GM21381 (cell line): ENCODE data around the gene FOXF1.

Experiments
- ATAC-seq: cut with Tn5 transposase; IDR thresholded peaks from one replicate; pipeline ENCODE4 v1.9.1; 2021; ENCODE audit warnings: mild to moderate bottlenecking, moderate library complexity; ENCODE audit not compliant: unreplicated experiment

Gene FOXF1

DNA sequence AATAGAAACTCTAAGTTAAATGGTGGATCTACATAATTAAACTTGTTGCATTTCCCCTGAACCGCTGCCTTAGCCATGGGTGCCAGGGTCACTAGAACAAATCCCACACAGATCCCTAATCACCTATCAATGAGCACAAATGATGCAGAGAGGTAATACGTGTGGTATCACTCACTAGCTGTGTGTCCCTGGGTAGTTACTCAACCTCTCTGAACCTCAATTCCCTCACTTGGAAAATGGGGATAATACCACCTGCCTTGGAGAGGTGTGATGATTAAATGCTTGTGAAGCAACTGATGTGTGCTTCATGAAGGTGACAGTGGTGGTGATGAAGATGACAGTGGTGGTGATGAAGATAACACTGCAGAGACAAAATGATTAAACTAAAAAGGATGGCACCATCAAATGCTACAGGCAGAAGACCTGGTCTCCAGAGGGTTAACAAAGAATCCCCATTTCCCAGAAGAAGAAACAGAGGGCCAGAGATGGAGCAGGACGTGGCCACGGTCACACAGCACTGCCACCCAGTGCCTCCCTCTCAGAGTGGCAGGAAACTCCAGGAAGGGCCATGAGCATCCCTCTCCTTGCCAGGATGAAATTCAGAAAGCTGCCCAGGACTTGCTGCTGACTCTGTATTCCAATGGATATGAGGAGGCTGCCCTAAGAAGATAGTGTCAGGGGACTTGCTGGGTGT, 17.9 kb upstream of the FOXF1 start:
- no peak for ATAC-seq

DNA sequence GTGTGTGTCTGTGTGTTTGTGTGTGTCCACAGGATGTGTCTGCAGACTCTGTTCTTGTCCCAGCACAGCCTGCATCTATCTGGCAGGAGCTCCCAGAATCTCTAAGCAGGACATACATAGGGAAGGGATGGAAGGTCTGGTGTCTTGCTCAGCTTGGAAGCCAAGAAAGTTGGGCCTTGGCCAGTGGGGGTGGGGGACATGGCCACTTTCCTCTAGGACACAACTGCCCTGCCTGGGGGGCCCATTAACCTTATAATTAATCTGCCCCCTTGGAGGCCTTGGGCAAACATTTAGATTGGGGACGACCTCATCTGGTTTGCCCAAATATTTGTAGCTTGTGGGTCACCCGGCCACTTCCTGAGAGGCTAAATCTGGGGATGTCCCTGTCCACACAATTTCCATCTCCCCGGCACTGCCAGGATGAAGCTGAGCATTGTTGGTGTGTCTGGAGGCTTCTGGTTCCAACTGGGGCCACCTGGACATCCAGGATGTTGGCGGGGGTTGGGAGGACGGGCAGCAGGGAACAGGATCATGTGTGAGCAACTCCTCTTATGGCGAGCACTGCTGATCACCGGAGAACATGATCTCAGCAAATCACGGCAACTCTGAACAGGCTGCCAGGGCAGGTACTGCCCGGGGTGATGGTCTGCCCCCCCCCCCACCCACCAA, 17.2 kb upstream of the FOXF1 start:
- no peak for ATAC-seq

DNA sequence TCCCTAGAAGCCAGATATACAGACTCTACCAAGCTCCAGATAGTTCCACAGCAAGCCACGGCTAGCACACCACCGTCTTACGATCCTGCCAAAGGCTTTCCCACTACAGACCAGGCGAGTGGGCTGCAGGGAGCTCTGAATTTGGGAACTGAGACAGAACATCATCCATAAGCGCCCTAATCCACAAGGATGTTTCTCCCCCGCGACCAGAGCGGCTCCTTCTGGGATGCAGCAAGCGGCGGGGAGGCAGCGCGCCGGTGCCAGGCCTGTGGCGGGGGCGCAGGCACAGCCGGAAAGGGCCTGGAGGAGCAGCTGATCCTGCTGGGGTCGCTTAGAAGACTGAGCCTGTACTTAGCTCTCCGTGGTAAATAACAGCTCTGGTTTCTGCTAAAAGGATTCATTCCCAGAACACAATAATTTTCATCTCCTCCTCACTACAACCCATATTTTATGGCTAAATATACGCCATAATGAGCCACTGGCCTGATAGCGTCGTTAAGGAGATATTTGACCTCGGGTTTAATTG, 16.2 kb upstream of the FOXF1 start:
- no peak for ATAC-seq

DNA sequence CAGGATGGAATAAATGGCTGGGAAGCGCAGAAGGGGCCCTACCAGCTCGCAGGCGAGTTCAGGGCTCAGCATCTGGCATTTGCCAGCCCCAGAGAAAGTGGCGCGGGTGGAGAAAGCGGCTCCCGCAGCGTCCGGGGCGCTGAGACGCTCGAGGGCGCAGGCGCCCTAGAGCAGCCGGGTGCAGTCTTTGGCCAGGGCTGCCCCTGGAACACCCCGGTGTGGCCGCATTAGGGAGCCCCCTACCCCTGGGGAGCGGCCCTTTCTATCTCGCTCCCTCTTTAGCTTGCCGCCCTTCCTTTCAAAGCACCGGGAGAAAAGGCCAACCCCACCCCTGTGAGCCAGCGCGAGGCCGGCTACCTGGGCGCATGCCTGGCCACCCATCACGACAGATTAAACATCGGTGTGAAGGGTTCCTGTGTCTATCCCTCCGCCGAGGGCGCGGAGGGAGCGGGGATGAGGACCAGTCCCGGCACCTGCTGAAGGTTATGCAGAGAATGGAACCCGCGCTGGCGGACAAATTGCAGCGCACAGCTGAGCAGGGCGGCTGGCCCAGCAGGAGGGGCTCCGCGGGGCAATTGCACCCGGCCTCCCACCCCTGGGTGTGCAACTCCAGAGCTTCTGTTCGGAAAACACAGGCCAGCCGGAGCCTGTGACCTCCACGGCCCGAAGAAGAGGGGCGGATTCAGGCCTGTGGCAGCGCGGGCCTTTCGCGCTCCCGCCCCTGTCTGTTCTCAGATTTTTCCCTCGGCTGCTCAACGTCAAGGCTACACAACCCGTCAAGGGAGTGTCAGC, 15.6 kb upstream of the FOXF1 start:
- ATAC-seq: no peak

DNA sequence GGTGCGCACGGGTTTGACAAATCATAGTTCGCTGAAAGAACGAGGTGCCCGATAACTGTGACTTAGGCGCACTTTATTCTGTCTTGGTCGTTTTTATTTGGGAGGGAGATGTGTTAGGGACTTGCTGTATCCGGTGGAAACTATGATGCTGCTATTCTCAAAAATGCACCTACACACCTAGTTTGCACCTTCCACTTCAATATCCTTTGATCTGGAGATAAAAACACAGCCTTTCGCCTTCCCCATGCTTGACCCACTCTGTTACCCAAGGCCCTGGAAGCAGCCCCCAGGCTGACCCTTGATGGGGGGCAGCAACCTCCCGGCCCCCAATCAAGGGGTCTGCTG, 15.0 kb upstream of the FOXF1 start:
- no peak for ATAC-seq

DNA sequence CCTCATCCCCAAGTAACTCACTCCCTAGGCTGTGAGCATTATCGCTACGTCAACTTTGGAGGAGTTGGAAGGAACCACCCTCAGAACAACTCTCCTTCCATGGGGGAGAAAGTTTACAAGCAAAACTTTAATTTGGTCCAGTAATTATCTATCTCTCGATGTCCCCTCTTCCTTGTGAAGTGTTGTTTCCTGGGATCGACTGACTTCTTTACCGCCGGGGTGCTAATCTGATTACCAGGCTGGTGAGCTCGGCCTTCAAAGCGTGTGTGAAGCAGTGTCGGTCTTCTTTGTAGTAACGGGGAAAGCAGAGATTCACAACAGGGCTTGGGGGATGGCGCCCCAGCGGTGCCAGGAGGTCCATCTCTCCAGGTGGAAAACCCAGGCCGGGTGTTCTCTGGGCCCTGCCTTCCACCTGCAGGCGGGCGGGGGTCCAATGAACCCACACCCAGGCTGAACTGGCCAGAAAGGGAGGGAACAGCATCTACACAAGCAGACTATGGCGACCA, 14.5 kb upstream of the FOXF1 start:
- ATAC-seq: no peak

DNA sequence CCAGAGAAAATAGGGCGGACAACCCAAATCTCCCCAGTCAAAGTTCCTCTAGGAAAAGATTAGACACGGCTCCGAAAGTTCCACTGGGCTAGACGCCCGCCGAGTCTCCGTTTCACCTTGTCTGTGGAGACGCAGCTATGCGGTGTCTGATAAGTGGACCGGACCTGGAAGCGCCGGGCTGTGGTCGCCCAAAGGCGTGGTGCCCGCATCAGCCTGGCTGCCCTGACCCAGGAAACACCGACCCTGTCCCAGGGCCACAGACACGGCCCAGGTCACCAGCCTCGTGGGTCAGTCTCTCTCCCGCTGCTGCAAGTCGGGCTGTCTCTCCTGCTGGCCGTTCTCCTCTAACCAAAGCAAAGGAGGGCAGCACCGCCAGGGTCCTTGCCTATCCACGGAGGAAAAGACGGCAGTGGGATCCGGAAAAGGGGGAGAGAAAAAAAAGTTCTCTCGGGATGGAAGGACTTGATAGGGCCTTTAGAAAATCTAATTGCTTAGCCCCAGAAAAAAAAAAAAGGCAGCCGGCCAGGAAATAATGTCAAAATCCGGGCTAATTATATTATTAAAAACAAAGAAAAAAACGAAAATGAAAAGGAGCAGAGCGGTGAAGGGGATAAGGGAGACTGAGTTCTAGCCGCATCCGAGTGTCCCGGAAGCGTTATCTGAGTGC, 13.9 kb upstream of the FOXF1 start:
- ATAC-seq: no peak

DNA sequence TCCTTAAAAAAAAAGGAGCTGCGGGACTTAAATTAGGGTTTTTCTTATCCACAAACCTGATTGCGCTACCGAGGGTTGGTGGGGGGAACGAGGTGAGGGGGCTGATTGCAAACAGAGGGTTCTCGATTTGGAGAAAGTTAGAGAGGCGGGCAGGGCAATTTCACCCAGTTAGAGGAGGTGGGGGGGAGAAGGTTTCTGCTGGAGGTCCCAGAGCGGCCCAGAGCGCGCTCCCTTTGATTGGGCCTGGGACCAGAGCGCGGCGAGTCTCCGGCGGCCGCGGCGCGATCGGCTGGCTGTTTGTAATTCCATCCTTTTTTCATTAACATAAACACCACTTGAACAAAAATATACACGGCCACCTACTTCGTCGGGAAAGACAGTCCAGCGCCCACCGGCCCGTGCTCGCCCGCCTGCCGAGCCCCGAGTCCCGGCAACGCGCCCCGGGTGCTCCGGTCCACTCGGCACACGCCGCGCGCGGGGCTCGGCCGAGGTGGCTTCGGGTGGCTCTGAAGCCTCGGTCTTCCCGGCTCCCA, 13.3 kb upstream of the FOXF1 start:
- no peak for ATAC-seq

DNA sequence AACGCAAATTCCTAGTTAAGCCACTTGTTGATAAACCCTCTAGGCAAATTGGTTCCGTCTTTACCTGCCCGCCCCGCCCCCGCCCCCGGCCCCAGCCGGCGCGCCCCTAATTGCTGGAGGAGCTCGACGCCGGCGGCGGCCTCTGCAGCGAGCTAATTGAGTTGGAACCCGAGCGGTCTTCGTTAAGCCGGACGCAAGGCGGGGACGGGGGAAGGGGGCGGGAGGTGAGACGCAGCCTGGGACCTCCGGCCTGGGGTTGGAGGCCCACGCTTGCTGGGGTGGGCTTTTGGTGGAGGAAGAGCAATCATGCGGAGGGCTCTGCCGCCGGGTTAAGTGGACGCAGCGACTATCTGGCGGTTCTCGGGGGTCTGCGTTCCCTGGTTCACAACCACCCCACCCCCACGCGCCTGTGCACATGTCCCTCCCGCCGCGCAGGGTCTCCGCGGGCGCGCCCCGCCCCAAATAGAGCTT, 12.7 kb upstream of the FOXF1 start:
- no peak for ATAC-seq

DNA sequence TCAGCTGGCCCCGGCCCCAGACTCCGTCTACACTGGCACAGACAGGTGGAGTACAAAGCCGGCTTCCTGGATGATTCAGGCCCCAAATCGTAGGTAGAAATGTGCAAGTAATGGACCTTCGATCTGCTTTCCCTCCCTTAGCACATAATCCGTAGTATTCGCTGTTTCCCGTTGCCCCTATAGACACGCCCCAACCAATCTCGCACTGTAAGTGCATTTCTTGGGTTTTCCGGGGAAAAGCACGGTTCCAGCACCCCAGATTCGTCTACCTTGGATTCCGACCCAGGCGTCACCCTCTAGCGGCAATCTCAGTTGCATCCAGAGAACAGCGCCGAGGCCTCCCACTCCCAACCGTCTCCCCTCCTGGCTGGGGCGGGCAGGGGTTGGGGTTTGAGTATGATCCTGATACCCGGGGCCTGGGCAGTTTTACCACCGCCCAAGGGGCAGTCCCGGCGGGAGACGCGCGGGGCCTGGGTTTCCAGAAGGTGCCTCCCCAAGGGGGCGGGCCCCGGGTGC, 12.1 kb upstream of the FOXF1 start:
- no peak for ATAC-seq

DNA sequence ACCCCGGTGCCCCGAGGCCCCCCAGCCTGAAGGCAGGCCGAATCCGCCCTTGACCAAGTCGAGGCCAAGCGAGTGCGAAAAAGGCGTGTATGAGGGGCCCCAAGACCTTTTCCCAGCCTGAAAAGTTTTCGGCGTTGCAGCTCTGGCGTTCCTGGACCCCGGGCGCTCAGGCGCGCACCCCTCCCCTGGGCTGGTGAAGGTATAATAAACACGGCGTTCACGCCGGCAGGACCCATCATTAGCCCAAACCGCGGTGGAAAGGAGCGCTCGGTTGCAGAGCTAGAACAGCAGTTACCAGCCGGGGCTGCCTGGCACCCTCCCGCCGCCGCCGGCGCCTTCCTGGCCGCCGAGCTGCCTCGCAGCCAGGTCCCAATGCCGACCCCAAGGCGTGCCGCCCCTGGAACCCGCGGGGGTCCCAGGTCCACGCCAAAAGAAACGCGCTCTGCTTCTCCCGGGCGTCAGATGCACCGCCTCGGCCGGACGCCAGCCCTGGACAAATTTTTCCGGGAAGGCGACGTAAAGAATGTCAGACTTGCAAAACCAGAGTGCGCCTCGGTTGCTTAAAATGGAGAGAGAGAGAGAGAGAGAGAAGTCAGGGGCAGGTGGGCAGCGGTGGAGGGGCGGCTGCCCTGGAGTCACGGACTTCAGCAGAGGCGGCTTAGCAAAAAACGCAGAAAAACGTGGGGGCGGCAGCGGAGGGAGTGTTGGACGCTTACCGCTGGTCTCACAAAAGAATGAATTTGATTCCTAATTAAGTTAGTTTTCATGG, 11.5 kb upstream of the FOXF1 start:
- ATAC-seq: no peak

DNA sequence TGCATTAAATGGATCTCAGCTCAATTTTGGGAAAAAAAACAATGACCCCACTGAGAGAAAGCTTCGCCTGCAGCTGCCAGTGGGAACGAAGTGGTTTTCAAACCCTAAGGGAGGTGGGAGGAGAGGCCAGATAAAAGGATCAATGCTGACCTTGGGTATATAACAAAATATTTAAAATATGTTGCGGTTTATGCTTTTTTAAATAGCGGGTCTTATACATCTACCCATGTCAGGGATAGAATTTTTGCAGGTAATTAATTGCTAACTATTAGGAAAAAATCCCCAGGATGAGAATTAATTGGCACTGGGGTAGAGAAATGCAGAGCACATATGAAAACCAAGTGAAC, 10.9 kb upstream of the FOXF1 start:
- ATAC-seq: no peak

DNA sequence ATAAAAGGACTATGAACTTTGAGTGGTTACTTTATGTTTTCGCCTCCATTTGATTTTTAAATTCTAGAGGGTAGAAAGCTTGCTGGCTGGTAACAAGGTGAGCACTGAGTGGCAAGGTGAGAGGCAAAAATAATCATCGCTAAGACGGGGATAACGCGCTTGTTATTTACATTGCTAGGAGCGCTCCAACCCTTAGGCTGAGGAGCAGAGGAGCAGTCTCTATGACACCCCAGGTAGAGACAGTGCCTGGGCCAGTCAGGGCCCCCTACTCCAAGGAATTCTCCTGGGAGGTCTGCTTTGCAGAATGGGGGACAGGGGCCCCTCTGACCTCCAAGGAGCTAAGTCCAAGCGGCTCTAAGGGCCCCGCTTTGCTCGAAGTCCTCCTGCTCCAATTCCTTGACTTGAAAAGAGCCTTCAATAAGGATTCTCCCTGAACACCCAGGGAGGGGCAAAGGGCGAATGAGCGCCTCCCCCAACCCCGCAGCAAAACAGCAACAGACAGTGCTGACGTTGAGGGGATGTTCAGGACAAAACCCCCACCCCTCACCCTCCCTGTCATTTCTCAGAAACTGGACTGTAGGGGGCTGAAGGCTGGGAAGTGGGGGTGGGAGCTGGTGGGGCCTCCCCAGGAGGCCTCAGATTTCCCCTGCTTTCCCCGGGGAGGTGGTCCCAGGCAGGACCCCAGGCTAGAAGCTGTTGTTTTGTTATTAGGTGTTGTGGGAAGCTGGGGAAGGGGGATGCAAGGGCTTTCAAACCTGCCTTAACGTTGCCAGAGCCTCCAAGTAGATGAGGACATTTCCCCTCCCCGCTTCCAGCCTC, 10.2 kb upstream of the FOXF1 start:
- ATAC-seq: no peak

DNA sequence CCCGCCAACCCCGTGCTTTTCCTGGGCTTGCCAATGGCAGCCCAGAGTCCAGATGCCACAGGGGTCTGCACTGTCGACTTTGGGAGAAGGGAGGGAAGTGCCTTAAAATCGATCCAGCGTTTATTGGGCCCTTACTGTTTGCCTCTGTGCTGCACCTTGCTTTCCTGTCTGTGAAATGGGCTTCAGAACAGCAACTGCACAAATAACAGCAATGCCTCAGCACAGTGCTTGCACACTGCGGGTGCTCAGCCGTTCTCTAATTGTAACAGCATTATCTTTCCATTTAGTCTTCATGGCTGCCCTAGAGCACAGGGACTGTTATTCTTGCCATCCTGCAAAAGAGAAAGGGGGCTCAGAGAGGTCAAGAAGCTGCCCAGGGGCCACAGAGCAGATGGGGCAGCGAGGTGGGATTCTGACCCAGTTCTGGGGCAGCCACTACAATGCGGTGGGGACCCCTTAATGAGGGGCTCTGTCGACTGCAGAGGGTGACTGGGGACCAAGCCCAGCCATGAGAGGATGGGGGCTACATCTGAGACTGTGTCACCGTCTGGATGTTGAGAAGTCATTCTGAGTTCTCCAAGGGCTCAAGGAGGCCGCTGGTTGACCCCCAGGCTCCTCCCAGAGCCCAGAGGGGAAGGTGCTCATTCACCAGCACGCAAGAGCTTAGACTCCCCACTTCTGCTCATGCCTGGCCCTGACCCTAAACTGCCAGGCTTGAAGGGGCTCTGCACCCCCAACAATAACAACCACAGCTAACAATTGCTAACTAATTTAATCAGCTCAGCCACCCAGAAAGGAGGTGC, 9.4 kb upstream of the FOXF1 start:
- ATAC-seq: no peak

DNA sequence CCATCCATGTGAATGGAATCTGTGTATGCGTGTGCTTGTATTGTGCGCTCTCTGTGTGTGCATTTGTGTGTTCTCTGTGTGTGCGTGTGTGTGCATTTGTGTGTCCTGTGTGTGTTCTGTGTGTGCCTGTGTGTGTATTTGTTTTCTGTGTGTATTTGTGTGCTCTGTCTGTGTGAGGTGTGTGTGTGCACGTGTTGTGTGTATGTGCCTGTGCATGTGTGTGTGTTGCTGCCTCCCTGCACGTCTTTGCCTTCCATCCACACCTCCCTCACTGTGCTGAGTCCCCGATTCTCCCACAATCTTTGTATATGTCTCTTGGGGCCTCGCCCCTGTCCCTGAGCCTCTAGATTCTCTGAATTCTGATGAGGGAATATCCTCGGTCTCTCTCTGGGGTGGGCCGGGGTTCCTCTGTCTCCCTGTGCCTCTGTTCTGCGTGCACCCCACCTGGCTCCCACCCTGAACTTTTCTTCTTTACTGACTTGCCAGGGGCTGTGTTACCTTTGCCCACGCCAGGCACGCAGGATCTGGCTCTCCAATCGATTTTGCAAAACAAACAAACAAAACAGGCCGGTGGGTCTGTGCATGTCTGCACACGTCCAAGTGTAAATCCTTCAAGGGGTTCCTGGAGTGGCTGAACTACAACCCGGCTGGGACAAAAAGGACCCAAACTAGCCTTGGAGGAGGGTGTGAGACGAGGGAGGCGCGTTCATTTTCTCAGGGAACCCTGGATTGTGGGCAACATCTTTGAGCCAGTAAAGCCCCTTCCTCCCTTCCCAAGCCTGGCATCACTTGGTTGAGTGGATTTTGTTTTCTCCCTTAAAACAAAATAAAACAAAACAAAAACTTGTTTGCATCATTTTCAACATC, 8.1 kb upstream of the FOXF1 start:
- ATAC-seq: no peak

DNA sequence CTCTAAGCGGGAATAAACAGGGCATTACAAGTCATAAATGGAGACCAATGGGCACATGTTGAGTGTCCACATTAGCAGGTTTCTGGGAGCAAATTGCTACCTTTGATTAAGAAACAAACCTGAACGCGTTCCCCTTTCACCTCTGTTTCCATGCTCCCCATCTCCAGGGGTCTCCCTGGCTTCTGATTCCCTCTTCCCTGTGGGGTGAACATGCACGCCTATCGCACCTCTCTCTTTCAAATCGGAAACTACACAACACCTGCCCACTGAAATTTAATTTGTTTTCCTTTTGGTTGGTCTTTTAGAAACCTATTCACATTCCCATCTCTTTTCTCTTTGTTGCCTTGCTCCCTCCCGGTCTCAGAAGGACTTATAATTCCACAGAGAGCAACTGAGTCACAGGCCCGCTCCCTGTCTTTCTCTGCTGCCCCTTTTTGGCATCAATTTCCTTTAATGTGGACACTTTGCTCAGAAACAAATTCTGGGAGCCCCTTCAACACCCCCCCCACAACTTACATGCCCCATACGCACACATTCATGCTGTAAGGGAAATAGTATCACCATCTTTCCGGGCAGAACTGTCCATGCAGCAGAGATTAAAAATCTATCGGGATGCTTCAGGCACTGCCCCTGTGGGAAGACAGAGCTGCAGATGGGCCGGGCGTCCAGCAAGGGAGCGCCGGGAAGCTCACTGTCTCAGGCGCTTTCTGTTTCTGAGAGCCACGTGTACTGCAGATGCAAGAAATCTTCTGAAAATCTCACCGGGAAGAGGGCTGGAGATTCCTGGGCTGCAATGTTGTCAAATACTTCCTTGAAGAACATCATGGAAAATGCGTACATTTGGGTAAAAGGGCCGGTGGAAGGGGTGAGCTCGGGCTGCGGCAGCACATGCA, 7.2 kb upstream of the FOXF1 start:
- no peak for ATAC-seq
